GM18909 (cell line): ENCODE results near the gene PITPNM2.

Experiments used
- ATAC-seq: cut with Tn5 transposase; IDR thresholded peaks from one replicate; pipeline ENCODE4 v1.9.1; 2021; ENCODE audit warnings: mild to moderate bottlenecking; ENCODE audit not compliant: unreplicated experiment, poor library complexity

The PITPNM2 gene

GRCh38 chr12:123101526-123101925, 49.4 kb downstream of the PITPNM2 start:
- ATAC-seq: no peak
